T1000 (cell line): ENCODE results near the gene KIF12.
"Not testable (repeated sequence)": the region's sequence is repeated elsewhere in the genome, so short reads cannot be mapped to it uniquely, and the experiment has no call there.

Source experiments
- DNase-seq: peaks from one replicate; lab custom pipeline; 2025; ENCODE audit warnings: mixed read lengths; lab: John Stamatoyannopoulos, UW

The KIF12 gene

DNA sequence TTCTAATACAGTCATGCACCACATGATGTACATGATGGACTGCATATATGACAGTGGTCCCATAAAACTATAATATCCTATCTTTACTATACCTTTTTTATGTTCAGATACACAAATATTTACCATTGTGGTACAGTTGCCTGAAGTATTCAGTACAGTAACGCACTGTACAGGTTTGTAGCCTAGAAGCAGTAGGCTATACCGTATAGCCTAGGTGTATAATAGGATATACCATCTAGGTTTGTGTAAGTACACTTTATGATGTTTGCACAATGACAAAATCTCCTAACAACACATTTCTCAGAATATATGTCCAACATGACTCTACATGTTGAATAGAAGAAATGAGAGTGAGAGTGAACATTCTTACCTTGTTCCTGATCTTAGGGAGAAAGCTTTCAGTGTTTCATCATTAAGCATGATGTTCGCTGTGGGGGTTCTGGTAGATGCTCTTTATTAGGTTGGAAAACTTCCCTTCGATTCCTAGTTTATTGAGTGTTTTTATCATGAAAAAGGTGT lies 52.8 kb downstream of the KIF12 start:
- DNase-seq: no peak

DNA sequence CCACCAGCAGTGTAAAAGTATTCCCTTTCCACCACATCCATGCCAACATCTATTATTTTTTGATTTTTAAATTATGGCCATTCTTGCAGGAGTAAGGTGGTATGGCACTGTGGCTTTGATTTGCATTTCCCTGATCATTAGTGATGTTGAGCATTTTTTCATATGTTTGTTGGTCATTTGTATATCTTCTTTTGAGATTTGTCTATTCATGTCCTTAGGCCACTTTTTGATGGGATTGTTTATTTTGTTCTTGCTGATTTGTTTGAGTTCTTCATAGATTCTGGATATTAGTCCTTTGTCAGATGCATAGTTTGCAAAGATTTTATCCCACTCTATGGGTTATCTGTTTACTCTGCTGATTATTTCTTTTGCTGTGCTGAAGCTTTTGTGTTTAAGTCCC lies 55.4 kb downstream of the KIF12 start:
- not testable (repeated sequence) for DNase-seq
